GM19240 (cell line): ENCODE measurements around the gene LCN12.

ENCODE experiments used
- DNase-seq: peaks from one replicate; pipeline ENCODE4 v3.0.0; 2011; ENCODE audit warnings: low spot score; ENCODE audit not compliant: insufficient read length

The LCN12 gene, protein sequence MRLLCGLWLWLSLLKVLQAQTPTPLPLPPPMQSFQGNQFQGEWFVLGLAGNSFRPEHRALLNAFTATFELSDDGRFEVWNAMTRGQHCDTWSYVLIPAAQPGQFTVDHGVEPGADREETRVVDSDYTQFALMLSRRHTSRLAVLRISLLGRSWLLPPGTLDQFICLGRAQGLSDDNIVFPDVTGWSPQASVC

DNA sequence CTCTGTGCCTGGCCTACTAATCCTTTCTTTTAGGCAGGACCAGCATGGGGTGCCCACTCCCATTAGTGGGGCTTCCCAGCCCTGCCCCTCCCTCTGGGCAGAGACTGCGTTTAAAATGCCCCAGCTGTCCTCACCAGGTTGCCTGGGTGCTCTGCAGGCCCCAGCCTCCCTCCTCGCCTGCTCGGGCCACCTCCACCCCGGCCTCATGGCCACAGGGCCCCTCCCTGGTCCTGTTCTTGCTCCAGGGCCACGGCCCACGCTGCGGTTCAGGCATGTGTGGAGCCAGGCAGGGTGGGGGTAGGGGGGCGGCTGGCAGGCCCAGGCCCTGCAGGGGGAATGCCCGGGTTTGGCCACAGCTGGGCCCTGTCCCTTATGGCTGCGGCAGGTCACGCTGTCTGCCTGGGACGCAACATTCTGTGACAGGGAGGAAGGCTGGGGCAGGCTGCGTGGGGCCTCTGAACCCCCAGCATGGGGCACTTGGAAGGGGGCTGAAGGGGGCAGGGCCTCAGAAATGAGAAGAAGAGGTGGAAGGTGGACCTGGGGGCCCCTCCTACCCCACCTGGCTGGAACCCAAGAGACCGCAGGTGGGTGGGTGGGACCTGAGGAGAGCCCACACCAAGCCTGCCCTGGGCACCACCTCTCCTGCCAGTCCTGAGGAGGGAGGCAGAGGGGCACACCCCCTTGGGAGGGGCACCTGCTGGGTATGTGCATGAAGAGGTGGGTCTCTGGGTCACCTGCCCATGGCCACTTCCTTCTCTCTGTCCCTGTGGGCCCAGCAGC lies at the start of gene LCN12:
Gene LCN12 (plus strand): TSS at position 733 of the 780 bp plus-strand sequence. CDS start 55 bp downstream, outside the sequence.
- no peak for DNase-seq

- DNase-seq, result no peak
These were observed 49.0 kb upstream of the LCN12 start for GRCh38 chr9:136903041-136903554.

DNA sequence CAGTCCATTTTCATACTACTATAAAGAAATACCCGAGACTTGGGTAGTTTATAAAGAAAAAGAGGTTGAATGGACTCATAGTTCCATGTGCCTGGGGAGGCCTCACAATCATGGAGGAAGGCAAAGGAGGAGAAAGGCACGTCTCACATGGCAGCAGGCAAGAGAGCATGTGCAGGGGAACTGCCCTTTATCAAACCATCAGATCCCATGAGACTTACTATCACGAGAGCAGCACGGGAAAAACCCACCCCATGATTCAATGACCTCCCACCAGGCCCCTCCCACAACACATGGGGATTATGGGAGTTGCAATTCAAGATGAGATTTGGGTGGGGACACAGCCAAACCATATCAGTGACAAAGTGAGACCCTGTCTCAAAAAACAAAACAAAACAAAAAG lies 45.8 kb upstream of the LCN12 start:
- DNase-seq, result no peak

DNA sequence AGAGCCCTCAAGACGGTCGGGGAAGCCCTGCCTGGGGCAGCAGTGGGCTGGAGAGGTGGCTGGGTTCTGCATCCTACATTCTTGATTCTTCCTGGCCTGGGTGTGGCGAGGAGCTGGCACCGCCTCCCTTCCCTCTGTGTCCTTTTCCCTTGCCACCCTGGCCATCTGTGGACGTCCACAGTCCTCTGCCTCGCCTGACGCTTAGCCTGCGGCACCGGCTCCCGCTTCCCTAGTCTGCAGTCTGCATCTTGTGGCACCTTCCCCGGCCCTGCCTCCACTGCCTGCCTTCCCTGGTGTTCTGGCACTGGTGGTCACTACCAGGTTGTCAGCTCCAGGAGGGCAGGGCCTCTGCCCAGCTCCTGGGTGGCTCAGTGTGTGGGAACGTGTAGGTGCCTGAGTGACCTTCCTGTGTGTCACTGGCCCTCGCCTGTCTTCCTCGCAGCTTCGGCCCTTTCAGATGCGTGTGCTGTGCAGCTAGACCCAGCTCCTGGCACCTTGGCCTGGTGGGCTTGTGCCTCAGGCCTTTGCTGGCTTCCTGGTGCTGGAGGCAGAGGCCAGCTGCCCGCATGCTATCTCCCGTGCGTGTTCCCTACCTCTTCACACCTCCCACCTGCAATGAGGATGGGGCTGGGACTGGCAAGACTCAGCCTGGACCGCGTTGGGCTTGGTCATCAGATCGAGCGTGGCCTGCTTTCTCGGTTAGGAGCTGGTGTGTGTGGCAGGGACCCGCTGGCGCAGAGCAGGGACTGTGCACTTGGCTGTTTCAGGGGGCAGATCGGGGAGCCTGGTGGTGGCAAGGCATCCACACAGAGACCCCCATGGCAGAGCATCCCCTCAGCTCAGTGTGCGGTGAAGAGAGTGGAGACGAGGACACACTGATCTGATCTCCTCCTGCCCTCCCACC lies 44.8 kb upstream of the LCN12 start:
- DNase-seq, result no peak

DNA sequence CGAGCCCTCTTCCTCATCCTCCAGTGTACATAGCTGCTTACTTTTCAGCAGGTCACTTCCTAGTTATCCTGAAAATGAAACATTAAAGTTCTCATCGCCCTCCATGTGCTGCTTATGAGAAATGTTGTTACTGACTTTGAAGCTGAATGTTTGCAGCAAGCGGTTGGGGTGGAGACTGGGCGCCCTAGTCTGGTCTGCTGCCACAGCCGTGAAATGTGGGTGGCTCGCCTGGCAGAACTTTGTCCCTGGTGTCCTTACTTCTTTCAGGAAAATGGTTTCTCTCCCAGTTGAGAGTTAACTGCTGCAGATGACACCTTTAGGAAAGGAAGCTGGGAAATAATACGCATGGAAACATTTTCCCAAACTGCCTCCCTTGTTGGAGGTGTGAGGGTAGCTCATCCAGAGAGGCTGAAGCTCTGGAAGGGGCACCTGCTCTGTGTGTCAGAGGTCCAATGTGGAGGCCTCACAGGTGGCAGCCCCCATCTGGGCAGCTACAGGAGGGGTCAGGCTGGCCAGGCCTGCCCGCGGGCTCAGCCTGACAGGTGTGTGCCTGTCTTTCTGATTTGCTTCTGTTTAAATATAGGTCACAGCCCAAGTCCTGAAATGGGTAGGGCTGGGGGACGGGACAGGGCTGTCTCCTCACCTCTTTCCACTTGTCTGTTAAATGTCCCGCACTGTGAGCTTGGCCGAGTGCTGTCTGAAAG lies 41.7 kb upstream of the LCN12 start:
- no peak for DNase-seq

GRCh38 chr9:136910901-136911245 lies 41.2 kb upstream of the LCN12 start:
- no peak for DNase-seq

DNA sequence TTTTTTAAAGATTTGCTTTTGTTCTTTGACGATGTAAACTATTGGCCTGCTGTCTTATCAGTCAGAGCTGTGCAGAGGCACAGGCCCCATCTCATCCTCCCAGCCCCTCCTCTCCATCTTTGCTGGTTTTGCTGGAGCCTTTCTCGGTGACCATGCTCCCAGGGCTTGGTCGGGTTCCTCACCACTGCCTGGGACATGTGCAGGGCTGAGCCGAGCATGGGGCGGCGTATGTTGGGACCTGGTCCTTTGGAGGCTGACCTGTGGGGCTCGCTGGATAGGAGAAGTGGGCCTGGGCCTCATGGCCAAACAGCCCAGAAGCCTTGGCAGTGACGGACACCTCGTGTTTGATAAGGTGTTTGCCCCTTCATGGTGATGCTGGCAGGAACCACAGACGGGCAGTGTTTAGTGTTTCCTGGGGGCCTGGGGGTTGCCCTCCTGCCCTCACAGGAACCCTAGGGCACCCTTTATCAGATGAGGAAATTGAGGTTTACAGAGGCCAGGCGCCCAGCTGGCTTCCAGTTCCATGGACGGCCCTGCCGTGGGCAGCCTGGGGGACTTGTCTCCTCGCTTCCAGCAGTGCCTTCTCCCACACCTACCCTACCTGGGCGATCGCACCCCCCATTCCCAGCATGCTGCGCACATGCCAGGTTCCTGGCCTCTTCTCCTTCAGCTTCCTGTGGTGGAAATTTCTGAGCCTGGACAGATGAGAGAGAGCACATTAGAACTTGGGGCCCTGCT lies 38.2 kb upstream of the LCN12 start:
- DNase-seq, result no peak

DNA sequence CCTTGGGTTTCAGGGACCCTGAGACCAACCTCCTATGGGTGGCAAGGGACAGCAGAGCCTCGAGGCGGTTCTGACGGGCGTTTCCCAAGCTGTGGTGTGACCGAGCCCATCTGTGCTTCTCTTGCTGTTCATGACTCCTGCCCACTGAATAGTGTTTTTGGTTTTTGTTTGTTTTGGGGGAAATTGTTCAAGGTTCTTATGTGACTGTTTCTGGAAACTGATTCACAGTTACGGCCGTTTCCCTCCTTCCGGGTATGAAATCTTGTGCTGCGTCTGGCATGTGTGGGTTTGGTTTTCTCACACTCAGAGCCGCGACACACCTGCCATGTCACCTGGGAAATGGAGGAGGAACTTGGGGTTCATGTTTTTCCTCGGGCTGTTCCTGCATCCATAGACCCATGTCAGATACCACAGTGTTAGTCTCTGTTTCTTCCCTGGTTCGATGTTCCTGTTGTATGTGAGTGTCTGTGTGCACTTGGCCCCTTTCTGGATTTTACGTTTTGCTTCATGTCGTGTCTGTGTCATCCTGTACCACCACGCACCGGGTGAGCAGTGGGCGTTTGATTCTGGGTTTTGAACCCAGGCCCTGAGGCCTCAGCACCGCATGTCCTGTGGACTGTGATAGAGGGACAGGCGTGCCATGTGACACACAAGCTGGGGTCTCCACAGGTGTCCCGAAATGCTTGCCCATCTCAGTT lies 36.3 kb upstream of the LCN12 start:
- no peak for DNase-seq

- DNase-seq, result no peak
These were observed 35.5 kb upstream of the LCN12 start for GRCh38 chr9:136916330-136917184.

GRCh38 chr9:136917902-136918301 lies 34.2 kb upstream of the LCN12 start:
- DNase-seq, result no peak

DNA sequence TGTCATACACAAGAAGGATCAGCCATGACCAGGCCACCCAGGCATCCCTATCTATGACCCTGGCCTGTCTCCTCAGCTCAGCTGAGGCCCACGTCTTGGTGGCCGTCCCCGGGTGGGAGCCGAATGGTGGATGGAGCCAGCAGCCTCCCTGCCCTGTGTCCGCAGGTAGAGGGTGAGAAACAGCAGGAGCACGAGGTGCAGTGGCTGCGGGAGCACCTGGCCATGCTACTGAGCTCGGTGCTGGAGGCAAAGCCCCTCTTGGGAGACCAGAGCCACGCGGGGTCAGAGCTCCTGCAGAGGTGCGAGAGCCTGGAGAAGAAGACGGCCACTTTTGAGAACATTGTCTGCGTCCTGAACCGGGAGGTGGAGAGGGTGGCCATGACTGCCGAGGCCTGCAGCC lies 32.0 kb upstream of the LCN12 start:
- DNase-seq, result no peak

DNA sequence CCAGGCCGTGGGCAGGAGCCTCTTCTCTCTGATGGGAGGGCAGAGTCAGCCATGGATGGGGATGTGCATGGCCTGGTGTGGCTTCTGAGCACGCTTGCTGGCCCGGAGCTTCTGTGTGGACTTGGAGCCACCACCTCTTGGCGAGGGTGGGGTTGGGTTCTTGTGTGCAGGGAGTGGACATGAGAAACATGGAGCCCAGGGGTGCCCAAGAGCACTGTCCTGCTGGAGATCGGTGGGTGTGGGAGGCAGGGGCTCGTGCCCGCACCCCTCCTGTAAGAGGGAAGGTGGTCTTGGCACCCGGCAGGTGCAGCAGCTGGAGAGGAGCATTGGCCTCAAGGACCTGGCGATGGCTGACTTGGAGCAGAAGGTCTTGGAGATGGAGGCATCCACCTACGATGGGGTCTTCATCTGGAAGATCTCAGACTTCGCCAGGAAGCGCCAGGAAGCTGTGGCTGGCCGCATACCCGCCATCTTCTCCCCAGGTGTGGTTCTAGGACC lies 31.3 kb upstream of the LCN12 start:
- DNase-seq, result no peak

DNA sequence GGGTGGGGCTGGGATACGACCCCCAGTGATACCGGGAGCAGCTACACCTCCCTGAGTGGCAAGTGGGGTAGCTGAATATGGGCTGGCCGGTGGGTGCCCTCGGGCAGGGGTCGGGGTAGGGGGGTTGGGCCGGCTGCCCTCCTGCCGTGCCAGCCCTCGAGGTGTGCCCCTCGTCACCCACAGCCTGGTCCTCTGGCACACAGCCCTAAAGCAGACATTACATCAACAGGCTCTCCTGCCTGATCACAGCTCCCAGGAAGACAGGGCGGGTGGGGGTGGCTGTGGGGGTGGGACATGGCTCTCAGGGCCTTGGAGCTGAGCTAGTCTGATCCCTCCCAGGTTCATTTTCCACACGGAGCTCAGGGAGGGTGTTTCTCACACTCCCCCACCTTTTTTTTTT lies 30.8 kb upstream of the LCN12 start:
- DNase-seq, result no peak

GRCh38 chr9:136921718-136922117 lies 30.4 kb upstream of the LCN12 start:
- no peak for DNase-seq

GRCh38 chr9:136922540-136922939 lies 29.5 kb upstream of the LCN12 start:
- no peak for DNase-seq

DNA sequence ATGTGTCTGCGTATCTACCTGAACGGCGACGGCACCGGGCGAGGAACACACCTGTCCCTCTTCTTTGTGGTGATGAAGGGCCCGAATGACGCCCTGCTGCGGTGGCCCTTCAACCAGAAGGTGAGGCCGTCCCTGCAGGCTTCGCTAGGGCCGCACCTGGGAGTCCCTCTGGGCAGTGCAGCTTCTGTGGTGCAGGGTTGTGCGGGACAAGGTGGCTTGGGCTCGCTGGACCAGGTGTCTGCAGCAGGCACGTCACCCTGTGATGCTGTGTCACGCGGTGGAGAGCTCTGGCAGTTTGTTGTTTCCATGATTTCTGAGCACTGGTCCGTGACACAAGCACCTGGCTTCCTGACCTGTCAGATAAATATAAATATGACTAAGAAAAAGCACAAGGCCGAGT lies 28.2 kb upstream of the LCN12 start:
- no peak for DNase-seq

DNA sequence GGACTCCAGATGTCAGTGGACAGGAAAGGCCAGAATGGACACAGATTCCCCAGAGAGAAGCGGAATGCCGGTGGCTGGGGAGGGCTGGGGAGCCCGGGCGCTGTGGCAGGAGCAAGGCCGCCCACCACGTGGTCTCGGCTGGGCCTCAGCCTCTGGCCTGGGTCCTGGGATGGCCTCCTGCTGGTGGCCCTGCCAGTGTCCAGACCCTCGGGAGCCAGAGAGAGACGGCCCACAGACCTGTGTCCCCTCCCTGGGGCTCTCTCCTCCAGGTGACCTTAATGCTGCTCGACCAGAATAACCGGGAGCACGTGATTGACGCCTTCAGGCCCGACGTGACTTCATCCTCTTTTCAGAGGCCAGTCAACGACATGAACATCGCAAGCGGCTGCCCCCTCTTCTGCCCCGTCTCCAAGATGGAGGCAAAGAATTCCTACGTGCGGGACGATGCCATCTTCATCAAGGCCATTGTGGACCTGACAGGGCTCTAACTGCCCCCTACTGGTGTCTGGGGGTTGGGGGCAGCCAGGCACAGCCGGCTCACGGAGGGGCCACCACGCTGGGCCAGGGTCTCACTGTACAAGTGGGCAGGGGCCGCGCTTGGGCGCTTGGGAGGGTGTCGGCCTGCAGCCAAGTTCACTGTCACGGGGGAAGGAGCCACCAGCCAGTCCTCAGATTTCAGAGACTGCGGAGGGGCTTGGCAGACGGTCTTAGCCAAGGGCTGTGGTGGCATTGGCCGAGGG lies 26.5 kb upstream of the LCN12 start:
- no peak for DNase-seq

- no peak for DNase-seq
These were observed 25.8 kb upstream of the LCN12 start for GRCh38 chr9:136926154-136926704.
